Measurements from ENCODE around the gene DIP2B. TPM values are rescaled to one million over a fixed set of nuclear protein-coding genes. Genes with fewer than 3 reads are reported as not detected.

Gene DIP2B
- total RNA-seq, 2 donors from 2014 or later = 30.8 to 34.3 TPM

DNA sequence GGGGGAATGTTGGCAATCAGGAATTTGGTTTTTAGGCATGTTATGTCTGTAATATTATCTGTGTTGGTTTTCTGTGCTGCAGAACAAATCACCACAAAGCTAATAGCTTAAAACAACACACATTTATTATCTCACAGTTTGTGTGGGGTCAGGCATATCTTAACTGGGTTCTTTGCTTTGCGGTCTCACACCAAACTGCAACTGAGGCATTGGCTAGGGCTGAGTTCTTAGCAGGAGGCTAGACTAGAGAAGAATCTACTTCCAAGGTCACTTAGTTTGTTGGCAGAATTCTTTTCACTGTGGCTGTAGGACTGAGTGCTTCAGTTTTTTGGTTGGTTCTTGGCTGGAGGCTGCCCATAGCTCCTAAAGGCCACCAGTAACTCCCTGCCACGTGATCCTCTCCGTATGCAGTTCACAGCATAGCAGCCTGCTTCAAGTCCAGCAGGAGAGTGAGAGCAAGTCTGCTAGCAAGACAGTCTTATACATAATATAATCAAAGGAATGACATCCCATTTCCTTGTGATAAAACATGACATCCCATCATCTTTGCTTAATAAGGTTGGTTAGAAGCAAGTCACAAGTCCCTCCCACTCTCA, 280.7 kb downstream of the DIP2B start:
- H3K4me1 Mint-ChIP-seq (ENCODE audit: low read depth in 2 of 2) = peaks cover 14 to 18% of the 10 kb centered on the region in 2 donors
- no peak for ATAC-seq
- no peak overlapping the region for H3K27ac Mint-ChIP-seq
- no peaks in the 10 kb centered on the region for H3K27me3 Mint-ChIP-seq
- DNase-seq (ENCODE audit: low spot score) = no peak
- H3K4me3 Mint-ChIP-seq = no peak overlapping the region
- H3K9me3 Mint-ChIP-seq = no peaks in the 10 kb centered on the region
- H3K36me3 Mint-ChIP-seq = peaks cover 11% of the 10 kb centered on the region

DNA sequence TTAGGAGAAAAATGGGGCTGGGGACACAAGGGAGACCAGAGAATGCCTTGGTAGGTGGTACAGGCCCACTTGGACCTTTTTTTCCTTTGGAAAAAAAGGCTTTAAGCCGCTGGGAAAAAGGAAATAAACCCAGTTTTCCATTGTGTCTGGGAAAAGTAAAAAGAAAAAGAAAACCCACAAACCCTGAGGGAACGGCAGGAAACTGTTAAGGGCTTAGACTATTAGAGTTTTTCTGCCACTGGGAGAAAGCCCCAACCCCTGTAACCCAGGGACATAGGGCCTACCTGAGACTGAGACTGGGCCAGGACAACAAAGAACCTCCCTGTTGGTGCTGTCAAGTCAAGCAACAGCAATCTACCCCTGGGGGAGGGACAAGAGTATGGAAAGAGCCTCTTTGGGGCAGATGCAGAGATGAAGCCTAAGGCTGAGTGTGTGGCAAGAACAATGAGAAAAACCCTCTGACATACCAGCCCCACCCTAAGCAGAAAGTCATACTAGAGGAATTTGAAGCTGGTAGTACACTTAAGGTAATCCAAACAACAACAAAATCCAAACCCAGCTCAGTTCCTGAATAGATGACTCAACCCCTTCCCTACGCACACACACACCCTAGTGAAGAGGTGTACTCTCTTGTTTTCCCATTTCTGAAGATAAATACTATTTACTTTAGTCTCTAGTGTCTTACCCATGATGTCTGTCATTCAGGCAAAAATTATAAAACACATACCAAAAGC, 281.9 kb downstream of the DIP2B start:
- no peaks in the 10 kb centered on the region for H3K9me3 Mint-ChIP-seq
- no peak overlapping the region for H3K27ac Mint-ChIP-seq
- DNase-seq (ENCODE audit: low spot score) (no peak), ATAC-seq (no peak)
- H3K27me3 Mint-ChIP-seq = no peaks in the 10 kb centered on the region
- H3K36me3 Mint-ChIP-seq = peaks cover 11% of the 10 kb centered on the region
- peaks cover 22 to 27% of the 10 kb centered on the region in 2 donors for H3K4me1 Mint-ChIP-seq (ENCODE audit: low read depth in 2 of 2)
- no peak overlapping the region for H3K4me3 Mint-ChIP-seq

DNA sequence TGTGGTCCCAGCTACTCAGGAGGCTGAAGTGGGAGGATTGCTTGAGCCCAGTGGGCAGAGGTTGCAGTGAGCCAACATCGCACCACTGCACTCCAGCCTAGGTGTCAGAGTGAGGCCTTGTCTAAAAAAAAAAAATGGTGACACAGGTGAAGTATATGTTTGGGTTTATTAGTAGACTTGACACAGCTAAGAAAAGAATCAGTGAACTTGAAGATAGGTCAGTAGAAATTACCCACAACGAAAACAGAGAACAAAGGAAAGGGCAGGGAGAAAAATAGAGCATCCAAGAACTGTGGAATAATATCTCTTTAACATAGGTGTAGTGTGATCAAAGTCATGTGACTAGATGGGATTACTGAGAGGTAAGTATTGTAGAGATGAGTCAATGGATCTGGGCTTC, 282.8 kb downstream of the DIP2B start:
- Mint-ChIP-seq H3K27ac (no peak overlapping the region), H3K4me3 (no peak overlapping the region), H3K27me3 (no peaks in the 10 kb centered on the region), H3K36me3 (peaks cover 11% of the 10 kb centered on the region), H3K9me3 (no peaks in the 10 kb centered on the region), H3K4me1 (ENCODE audit: low read depth in 2 of 2) (peaks cover 25 to 33% of the 10 kb centered on the region in 2 donors)
- ATAC-seq (no peak), DNase-seq (ENCODE audit: low spot score) (no peak)

DNA sequence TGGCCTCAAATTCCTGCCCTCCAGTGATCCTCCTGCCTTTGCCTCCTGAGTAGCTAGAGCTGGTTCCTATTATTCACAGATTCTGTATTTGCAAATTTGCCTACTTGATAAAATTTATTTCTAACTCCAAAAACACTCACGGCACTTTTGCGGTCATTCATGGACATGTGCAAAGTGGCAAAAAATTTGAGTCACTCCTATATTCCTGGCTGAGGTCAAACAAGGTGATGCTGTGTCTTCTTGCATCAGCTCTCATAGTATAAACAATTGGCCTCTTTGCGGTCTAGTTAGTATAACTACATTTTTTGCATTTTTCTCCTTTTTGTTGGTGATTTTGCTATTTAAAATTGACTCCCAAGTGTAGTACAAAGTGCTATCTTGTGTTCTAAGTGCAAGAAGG, 283.8 kb downstream of the DIP2B start:
- Mint-ChIP-seq H3K27me3 (no peaks in the 10 kb centered on the region), H3K9me3 (no peaks in the 10 kb centered on the region), H3K27ac (peak overlapping the region in 1 of 2 donors; percentile 27), H3K4me3 (no peak overlapping the region), H3K36me3 (peaks cover 11% of the 10 kb centered on the region), H3K4me1 (ENCODE audit: low read depth in 2 of 2) (peaks cover 25 to 33% of the 10 kb centered on the region in 2 donors)
- DNase-seq (ENCODE audit: low spot score) (no peak), ATAC-seq (no peak)

DNA sequence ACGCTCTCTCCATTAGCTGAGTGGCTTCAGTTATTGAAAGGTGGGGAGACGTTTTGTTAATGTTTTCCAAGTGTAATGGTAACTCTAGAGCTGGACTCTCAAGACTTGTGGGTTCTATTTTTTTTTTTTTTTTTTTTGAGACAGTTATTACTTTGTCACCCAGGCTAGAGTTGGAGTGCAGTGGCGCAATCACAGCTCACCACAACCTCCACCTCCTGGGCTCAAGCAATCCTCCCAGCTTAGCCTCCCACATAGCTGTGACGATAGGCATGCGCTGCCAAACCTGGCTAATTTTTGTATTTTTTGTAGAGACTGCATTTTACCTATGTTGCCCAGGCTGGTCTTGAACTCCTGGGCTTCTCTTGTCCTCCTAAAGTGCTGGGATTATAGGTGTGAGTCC, 285.3 kb downstream of the DIP2B start:
- DNase-seq (ENCODE audit: low spot score) = no peak
- peak overlapping the region; percentile 45 to 46 for H3K27ac Mint-ChIP-seq

More for the DNA sequence above, 285.3 kb downstream of the DIP2B start:
- peaks cover 11% of the 10 kb centered on the region for H3K36me3 Mint-ChIP-seq
- H3K9me3 Mint-ChIP-seq = no peaks in the 10 kb centered on the region
- H3K27me3 Mint-ChIP-seq = no peaks in the 10 kb centered on the region
- no peak for ATAC-seq
- H3K4me3 Mint-ChIP-seq = no peak overlapping the region
- peaks cover 21 to 24% of the 10 kb centered on the region in 2 donors for H3K4me1 Mint-ChIP-seq (ENCODE audit: low read depth in 2 of 2)

Other genes starting within 250 kb of the DIP2B start
- gene LIMA1, start 221.5 kb upstream of the DIP2B start, total RNA-seq = 10 to 100 TPM; 15.3 to 41.3 TPM
- gene FAM186A, start 108.4 kb upstream of the DIP2B start, total RNA-seq = not detected
- gene LARP4, start 104.1 kb upstream of the DIP2B start, total RNA-seq = 10 to 100 TPM; 68.5 to 79.0 TPM